ENCODE data around the gene PDE4B. TPM values are rescaled to one million over a fixed set of nuclear protein-coding genes. Genes with fewer than 3 reads are reported as not detected.

The PDE4B gene
- total and polyA plus RNA-seq, 2 donors from 2014 or later = 2.0 to 8.7 TPM

DNA sequence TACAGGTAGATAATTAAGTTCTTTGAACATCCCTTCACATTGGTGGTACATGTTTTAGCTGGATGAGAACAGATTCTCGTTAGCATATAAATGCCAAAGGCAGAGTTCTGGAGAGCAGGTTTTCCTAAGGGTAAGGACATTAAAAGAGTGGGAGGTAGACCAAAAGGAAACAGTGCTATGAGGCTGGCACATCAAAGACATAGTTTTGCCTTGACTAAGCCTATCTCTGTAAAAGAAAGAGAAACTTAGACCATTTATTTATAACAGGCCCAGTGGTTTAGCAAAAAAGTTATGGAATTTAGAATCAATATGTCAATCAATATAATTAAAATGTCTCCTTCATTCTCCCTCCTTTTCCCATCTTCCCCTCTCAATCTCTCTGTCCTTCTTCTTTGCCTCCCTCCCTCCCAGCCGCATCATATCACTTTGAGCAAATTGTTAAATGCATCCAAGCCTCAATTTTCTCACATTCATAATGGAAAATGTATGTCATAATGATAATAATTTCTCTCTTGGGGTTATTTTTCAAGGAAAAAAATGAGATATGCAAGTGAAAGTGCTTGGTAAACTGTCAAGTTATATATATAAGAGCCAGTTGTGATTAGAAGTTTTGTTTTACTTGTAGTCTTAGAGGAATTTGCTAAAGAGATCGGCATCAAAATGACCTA lies 531.4 kb downstream of the PDE4B start:
- H3K27me3 ChIP-seq (ENCODE audit: control insufficient read depth, insufficient read depth, low read length) = no peaks in the 10 kb centered on the region
- no peaks in the 10 kb centered on the region for H3K9me3 ChIP-seq (ENCODE audit: control insufficient read depth in 2 of 3, insufficient read depth in 1 of 3, low read length in 3 of 3)
- FAIRE-seq (no peak), DNase-seq (no peak)
- TF ChIP-seq, protein P1, sequence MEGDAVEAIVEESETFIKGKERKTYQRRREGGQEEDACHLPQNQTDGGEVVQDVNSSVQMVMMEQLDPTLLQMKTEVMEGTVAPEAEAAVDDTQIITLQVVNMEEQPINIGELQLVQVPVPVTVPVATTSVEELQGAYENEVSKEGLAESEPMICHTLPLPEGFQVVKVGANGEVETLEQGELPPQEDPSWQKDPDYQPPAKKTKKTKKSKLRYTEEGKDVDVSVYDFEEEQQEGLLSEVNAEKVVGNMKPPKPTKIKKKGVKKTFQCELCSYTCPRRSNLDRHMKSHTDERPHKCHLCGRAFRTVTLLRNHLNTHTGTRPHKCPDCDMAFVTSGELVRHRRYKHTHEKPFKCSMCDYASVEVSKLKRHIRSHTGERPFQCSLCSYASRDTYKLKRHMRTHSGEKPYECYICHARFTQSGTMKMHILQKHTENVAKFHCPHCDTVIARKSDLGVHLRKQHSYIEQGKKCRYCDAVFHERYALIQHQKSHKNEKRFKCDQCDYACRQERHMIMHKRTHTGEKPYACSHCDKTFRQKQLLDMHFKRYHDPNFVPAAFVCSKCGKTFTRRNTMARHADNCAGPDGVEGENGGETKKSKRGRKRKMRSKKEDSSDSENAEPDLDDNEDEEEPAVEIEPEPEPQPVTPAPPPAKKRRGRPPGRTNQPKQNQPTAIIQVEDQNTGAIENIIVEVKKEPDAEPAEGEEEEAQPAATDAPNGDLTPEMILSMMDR (IDR thresholded peaks at IDR 0.05; ENCODE audit: borderline replicate concordance, extremely low read depth, insufficient read depth) = no peak
- no peak overlapping the region for H3K9ac ChIP-seq (ENCODE audit: low read length in 3 of 3)
- H3K27ac ChIP-seq (ENCODE audit: low read depth in 2 of 2, low read length in 2 of 2) = no peak overlapping the region
- no peaks in the 10 kb centered on the region for H3K36me3 ChIP-seq (ENCODE audit: control insufficient read depth in 2 of 3, insufficient read depth in 3 of 3, low read length in 3 of 3)
- no peaks in the 10 kb centered on the region for H3K4me1 ChIP-seq (ENCODE audit: control insufficient read depth in 2 of 3, insufficient read depth in 2 of 3, low read depth in 1 of 3, low read length in 3 of 3)
- H3K4me3 ChIP-seq (ENCODE audit: low read length in 3 of 3) = no peak overlapping the region
- intact Hi-C loops (cut with DNase I) = no loop called here

GRCh38 chr1:66325594-66326380 lies 533.1 kb downstream of the PDE4B start:
- H3K4me1 ChIP-seq (ENCODE audit: control insufficient read depth in 2 of 3, insufficient read depth in 2 of 3, low read depth in 1 of 3, low read length in 3 of 3) = no peaks in the 10 kb centered on the region
- TF ChIP-seq, protein P1 (IDR thresholded peaks at IDR 0.05; ENCODE audit: borderline replicate concordance, extremely low read depth, insufficient read depth) = no peak
- intact Hi-C loops (cut with DNase I) = no loop called here
- H3K9ac ChIP-seq (ENCODE audit: low read length in 3 of 3) = no peak overlapping the region
- no peak overlapping the region for H3K27ac ChIP-seq (ENCODE audit: low read depth in 2 of 2, low read length in 2 of 2)
- no peak for FAIRE-seq
- H3K36me3 ChIP-seq (ENCODE audit: control insufficient read depth in 2 of 3, insufficient read depth in 3 of 3, low read length in 3 of 3) = no peaks in the 10 kb centered on the region
- H3K27me3 ChIP-seq (ENCODE audit: control insufficient read depth, insufficient read depth, low read length) = no peaks in the 10 kb centered on the region
- H3K4me3 ChIP-seq (ENCODE audit: low read length in 3 of 3) = no peak overlapping the region
- no peaks in the 10 kb centered on the region for H3K9me3 ChIP-seq (ENCODE audit: control insufficient read depth in 2 of 3, insufficient read depth in 1 of 3, low read length in 3 of 3)
- no peak for DNase-seq

GRCh38 chr1:66326867-66327266 lies 534.2 kb downstream of the PDE4B start:
- H3K9ac ChIP-seq (ENCODE audit: low read length in 3 of 3) = no peak overlapping the region
- H3K4me3 ChIP-seq (ENCODE audit: low read length in 3 of 3) = no peak overlapping the region
- H3K27me3 ChIP-seq (ENCODE audit: control insufficient read depth, insufficient read depth, low read length) = no peaks in the 10 kb centered on the region
- H3K36me3 ChIP-seq (ENCODE audit: control insufficient read depth in 2 of 3, insufficient read depth in 3 of 3, low read length in 3 of 3) = no peaks in the 10 kb centered on the region
- H3K27ac ChIP-seq (ENCODE audit: low read depth in 2 of 2, low read length in 2 of 2) = no peak overlapping the region
- peaks cover 0 to 7% (median 0%) of the 10 kb centered on the region in 3 donors for H3K4me1 ChIP-seq (ENCODE audit: control insufficient read depth in 2 of 3, insufficient read depth in 2 of 3, low read depth in 1 of 3, low read length in 3 of 3)
- DNase-seq = no peak
- H3K9me3 ChIP-seq (ENCODE audit: control insufficient read depth in 2 of 3, insufficient read depth in 1 of 3, low read length in 3 of 3) = no peaks in the 10 kb centered on the region
- TF ChIP-seq, protein P1 (IDR thresholded peaks at IDR 0.05; ENCODE audit: borderline replicate concordance, extremely low read depth, insufficient read depth) = no peak
- FAIRE-seq = no peak
- intact Hi-C loops (cut with DNase I) = no loop called here

All from kidney (tissue), 14 donors.